GM19395 (cell line): ENCODE results near the gene ZGLP1.

Experiments used
- ATAC-seq: cut with Tn5 transposase; IDR thresholded peaks from one replicate; pipeline ENCODE4 v1.9.1; 2021; ENCODE audit warnings: mild to moderate bottlenecking, moderate library complexity; ENCODE audit not compliant: unreplicated experiment

ZGLP1 gene

DNA sequence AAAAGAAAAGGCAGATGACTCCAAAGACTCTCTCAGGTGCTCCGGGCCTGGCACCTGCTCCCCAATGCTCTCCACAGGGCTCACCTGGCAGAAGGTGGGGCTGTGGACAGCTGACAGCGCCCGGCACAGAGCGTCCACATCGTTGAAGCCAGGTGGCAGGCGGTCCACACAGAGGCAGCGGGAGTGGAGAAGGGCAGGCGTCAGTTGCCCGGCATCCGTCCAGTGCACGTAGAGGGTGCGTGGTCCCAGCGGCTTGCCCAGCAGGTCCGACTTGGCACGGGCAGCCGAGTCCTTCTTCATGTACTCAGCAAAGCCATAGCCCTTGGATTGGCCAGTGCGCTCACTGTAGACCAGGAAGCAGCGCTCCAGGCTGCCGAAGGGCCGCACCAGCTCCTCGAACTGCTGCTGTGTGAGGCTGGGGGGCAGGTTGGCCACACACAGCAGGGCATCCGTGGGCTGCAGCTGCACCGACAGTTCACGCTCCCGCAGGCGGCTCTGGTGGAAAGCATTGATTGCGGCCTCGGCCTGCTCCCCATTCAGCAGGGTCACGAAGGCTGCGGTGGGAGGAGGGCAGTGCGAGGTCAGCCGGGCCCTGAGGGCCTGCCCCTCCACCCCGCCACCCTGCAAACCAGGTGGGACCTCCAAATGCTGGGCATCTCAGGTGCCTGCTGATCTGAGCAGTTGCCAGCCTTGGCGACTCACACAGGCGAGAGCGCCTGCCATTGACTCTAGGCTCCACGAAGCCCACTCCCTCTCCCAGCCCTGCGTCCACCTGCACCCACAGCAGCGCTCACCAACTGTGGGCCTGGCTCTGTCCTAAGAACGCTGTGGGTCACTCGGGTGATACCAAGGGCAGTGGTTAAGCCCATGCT, 19.2 kb upstream of the ZGLP1 start:
- ATAC-seq, result no peak

DNA sequence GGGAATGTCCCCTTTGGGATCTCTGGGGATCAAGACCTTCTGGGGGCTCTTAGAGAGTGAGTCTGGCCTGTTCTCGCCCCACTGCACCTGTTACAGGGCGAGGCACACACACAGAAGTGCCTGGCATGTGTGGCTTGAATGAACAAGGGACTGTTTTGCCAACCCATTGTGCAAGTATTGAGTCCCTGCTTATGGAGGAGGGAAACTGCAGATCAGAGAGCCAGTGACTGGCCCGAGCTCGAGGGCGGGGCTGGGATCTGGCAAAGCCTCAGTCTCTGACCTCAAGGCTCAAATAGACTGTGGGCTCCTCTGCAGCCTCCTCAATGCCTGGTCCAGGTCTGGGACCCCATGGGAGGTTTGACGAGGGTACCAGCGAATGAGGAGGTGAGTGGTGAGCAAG, 18.2 kb upstream of the ZGLP1 start:
- no peak for ATAC-seq

DNA sequence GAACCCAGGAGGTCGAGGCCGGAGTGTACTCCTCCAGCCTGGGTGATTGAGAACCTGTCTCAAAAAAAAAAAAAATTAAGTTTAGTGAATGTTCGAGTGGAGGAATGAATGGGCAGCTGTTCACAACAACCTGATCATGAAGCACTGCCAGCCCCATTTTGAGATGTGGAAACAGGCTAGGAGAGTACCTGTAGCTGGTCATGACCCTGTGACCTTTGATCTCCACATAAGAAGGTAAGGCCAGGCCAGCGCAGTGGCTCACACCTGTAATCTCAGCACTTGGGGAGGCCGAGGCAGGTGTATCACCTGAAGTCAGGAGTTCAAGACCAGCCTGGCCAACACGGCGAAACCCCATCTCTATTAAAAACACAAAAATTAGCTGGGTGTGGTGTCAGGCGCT, 16.1 kb upstream of the ZGLP1 start:
- no peak for ATAC-seq

DNA sequence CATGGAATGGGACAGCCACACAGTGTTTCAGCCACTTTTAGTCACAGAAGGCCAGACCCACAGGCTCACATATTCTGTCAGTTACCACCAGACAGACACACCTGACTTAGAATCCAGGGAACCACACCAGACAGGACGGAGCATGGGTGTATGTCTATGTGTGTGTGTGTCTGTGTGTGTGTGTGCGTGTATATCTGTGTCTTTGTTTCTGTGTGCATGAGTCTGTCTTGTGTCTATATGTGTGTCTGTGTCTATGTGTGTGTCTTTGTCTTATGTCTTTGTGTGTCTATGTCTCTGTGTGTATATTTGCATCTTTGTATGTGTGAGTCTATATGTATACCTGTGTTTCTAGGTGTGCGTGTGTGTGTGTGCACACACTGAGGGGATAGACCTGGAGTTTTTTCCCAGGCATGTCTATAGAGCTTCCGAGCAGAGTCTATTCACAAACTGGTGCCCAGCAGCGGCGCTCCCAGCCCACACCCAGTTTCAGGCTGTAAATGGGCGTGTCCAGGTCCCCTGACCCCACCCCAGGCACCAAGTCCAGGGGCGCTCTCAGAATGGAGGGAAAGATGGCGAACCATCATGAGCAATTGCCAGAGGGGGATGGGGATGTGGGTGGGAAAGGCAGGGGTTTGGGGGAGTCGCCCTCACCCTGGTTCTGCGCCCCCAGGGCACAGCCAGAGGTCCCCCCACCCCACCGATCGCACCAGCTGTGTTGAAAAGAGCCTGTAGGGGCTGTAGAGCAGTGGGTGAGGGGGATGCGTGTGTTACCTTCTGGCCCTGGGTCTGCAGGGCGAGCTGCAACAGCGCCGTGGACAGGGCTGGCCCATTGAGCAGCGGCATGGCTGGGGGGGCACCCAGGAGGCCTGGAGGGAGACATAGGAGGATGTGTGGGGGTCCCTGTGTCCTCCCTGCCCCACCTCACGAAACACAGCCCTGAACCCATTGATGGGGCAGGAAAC, 12.5 kb upstream of the ZGLP1 start:
- no peak for ATAC-seq

DNA sequence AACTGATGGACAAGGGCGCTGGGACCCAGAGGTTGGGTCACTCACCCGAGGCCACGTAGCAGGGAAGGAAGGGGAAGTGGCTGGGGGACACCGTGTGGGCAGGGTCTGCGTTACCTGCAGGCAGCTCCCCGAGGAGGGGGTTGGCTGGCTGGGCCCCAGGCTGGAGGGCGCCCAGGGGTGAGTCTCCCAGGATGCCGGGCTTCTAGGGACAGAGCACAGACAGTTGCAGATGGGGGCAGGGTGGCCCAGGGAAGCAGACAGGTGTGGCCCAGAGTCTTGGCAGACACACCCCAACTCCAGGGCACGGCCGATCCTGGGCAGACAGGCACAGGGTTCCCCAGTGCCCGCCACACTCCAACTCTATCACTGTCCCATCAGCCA, 11.8 kb upstream of the ZGLP1 start:
- ATAC-seq, result no peak

DNA sequence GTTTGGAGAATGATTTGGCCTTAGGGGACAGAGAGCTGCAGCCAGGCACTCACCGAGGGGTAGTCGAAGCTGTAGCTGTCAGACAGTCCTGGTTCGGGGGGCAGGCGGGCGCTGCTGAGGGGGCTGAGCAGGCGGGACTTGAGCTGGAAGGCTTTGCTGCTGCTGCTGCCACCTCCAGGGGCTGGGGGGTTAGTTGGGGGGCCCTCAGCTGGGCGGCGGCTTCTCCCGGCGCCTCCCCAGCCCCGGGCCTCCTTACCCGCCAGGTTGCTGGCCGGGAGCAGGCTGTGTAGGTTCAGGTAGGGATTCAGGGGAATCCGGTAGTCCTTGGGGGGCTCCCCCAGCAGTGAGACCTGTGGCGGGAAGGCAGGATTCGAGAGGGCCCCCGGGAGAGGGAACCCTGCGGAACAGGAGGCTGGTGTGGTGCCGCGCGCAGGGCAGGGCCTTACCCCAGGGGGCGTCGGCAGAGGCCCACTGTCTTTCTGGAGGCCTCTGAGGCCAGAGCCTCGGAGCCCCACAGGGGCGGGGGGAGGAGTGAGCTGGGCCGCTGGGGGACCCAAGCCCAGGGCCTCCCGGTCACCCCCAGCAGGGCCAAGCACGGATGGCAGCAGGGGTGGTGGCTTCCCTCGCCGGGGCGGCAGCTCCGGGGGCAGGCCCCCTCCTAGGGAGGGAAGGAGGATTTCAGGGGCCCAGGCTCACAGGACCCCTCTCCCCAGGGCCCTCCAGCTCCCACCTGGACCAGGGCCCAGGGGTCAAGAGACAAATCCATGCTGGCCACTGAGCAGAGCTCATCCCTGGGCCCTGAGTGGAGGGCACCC, 11.2 kb upstream of the ZGLP1 start:
- ATAC-seq, result no peak

DNA sequence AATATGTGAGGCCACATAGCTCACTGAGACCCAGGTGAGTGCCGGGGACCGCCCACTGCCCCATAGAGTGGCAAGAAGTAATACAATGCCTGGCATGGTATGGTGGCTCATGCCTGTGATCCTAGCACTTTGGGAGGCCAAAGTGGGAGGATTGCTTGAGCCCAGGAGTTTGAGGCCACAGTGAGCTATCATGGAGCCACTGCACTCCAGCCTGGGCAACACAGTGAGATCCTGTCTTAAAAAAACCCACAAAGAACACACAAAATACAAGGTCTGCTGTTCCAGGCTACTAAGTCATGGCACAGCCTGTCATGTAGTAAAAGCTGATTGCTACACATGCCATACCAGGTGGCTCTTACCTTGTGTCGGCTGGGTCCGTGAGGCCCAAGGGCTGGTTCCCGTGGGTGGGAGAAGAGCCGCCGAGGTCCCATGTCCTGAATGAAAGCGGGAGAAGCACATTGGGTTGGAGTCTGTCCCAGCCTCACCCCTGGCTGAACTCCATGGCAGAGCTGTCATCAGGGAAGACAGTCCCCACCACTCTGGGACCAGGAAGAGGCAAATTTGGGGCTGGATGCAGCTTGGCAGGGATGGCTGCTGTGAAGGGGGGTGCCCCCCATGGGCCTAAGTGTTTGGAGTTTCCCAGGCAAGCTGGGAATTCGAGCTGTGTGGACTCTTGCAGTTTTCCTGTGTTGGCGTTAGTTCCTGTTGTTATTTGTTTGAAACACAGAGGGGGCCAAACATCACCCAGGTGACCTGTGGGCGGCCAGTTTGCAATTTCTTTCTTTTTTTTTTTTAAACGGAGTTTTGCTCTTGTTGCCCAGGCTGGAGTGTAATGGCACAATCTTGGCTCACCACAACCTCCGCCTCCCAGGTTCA, 9.4 kb upstream of the ZGLP1 start:
- ATAC-seq, result no peak

DNA sequence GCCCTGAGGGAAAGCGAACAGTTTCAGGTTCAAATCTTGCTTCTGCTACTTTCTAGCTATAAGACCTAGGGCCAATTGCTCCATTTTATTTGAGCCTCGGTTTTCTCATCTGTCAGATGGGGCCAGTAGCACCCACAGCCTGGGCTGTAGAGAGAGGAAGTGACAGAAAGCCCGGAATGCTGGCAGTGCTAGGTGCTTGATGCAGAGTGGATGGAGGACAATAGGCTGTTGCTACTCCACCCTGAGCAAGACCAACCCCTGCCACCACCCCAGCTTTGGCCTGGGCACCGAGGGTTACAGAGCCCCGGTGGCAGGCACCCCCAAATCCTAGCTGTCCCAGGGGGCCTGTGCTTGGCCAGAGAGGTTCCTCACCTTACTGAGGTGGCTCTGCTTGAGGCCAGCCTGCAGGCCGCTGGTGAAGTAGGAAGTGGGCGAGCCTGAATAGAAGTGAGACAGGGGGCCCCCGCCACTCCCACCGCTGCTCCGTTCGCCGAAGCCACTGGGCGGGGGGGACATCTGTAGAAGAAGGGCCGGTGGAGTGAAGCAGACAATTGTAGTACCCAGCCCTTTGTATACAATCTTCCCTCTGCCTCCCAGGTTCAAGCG, 8.3 kb upstream of the ZGLP1 start:
- no peak for ATAC-seq

DNA sequence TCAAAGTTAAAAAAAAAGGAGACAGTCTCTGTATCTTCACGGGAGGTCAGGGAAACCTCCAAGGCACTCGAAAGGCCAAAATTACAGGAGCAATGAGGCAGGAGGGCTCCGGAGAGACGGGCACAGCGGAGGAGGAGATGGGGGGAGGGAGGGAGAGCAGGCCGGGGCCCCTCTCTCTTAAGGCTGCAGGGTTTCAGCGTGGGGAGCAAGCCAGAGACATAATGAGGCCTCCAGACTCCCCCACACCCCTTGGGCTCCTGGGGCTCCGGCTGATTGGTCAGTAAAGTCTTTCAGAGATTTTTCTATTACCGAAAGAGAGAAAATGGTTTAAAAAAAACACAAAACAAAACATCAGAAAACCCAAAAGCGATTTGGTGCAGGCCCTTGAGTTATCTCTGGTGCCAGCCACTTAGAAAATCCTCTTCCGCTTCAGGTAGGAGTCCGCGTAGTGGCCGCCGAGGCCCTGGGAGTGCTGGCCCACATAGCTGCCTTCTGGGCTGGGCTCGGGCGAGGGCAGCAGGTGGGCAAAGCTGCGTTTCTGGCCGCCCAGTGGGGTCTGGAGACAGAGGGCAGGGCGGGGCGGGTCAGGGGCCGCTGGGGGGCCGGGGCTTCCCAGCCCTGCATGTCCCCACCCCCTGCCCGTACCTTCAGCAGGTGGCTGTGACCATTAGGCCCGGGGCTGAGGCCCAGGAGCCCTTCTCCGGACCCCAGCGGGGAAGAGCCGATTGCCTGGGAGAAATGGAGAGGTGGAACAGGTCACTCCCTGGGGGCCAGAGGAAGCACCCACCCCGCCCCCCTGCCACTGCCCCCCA, 7.6 kb upstream of the ZGLP1 start:
- no peak for ATAC-seq

DNA sequence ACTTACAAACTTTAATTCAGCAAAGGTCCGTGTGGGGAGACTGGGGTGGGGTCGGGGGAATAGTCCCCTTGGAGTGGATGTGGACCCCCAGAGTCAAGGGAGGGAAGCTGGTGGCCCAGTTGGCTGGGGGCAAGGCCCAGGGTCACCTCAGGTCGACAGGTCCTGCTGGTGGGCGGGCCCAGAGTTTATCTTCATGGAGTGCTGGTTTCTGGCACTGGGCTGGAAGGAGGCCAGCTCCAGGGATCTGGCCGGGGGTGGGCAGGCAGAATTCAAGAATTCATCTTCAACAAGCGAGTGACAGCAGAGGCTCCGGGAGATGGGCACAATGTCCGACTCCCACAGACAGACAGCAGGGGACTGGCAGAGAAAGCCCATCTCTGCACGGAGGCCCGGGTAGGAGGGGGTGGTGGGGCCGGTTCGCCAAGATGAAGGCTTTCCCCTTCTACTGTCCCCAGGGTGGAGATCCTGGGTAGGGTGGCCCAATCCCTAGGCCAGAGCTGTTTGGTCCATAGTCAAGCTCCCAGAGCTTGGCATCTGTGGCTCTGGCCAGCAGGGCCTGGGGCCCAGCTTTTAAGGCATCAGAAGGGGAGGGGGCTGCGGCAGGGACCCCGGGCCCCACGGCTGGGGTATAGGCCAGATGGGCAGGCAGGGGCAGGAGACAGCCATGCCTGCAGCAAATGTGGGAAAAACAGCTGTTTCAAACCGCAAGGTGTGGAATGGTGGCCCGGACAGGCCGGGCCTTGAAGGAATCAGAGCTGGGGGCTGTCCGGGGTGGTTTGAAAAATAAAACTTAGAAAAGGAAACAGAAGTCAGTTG, 6.8 kb upstream of the ZGLP1 start:
- peak; percentile 14 for ATAC-seq

DNA sequence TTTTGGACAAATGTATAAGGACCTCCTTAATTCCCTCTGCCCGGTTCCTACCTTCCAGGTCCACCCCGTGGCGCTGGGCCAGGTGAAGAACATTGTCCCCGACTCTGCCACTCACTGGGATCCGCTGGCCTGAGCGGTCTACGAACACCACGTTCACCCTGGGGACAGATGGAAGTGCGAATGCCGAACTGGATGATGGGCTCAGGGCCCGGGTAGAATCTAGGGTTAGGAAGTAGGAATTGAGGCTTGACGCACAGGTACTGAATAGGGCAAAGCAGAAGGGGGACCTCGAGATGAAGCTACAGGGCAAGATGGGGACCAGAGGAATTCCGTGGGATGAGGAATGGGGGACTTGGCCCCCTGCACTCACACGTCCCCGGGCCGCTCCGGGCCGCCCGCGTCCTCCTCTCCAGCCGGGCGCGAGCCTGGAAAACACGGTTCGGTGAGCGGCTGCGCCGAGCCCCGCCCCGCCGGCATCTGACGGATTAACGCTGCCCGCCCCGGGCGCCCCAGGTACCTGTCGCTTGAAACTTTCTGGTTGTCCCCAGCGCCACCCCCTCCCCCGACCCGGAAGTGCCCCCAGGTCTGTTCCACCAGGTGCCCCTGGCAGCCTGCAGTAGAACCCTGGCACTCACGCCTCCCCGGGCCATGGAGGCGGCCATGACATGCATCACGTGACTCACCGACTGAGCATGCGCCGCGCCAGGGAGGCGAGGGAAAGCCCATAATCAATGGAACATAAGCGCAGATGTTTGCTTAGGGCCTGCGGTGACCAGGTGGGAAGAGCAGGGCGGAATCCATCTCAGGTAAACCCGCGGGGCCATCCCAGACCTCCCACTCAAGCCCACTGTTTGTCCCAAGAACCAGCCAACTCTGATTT, 6.0 kb upstream of the ZGLP1 start, which contains the start of gene FDX2:
FDX2 (minus strand) TSS at position 681 of the 880 bp plus-strand sequence; CDS start at position 662, 19 bp downstream.
- ATAC-seq, result peak; percentile 69

DNA sequence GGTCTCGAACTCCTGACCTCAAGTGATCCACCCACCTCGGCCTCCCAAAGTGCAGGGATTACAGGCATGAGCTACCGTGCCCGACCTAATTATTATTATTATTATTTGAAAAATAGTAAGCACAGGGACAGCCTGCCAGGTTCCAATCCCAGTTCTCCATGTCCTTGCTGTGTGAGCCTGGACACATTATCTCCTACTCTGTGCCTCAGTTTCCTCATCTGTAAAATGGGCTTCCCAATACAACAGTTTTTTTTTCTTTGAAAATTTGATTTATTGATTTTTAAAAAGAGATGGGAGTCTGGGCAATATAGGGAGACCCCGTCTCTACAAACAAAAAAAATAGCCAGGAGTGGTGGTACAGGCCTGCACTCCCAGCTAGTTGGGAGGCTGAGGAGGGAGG, 3.3 kb downstream of the ZGLP1 start:
- no peak for ATAC-seq

DNA sequence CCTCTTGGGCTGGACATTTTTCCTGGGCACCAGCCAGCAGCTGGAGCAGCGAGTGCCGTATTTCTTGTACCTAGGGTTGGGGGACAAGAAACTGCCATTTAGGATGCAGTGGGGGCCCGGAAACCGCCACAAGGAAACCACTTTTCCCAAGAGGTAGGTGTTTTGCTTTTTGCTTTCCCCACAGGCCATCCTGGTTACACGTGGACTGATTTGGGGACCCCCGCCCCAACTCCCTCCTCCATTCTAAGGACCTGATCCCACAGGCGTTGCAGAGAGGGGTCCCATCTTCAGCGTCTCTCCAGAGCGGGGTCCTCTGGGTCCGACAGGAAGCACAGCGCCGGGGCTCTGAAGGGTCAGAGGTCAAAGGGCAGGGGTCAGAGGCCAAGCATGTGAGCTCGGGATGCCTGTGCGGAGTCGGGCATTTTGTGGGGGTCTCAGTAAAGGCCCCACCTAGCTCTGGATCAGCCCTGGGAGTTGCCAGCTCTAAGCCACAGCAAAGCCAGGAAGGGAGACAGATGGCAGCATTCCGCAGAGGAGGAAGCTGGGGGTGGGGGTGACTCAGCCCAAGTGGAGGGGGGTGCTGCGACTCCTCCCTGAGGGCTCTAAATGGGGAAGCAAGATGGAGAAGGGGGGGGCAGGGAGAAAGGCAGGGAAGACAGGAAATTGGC, 4.3 kb downstream of the ZGLP1 start:
- no peak for ATAC-seq

DNA sequence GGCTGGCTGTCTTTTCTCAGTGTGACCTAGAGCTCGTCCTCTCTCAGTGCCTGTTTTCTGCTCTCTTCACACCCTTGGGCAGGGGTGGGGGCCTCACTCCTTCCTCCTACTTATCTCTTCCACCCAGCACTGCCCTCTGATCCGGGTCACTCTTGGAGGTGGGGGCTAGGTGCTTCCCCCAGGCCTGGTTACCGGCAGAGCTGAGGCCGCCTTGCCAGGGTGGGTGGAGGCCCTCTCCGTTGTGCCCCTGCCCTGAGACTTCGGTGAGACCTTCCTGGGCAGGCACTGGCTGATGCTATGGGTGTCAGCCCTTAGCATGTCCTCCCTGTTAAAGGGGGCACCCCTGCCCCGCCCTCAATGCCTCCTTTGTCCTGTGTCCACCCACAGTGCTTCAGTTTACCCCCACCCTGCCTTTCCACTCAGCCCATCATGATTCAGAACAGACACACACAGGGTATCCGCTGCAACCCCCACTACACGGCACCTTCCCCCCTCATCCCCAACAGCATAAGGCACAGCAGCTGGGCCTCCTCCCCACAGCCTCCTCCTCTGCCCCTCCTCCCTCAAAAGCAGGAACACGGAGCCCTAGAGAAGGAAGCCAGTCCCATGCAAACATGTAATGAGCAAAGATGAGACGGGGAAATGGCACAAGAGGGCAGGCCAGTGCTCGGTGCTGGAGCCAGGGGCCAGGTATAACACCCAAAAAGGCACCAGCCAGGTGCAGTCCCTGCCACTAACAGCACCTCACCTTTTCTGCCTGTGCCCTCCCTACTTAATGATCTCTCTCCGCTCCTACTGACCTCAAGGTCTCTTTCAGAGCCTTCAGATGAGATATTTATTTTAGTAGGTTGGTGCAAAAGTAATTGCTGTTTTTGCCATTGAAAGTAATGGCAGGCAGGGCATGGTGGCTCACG, 9.8 kb downstream of the ZGLP1 start:
- ATAC-seq, result no peak

DNA sequence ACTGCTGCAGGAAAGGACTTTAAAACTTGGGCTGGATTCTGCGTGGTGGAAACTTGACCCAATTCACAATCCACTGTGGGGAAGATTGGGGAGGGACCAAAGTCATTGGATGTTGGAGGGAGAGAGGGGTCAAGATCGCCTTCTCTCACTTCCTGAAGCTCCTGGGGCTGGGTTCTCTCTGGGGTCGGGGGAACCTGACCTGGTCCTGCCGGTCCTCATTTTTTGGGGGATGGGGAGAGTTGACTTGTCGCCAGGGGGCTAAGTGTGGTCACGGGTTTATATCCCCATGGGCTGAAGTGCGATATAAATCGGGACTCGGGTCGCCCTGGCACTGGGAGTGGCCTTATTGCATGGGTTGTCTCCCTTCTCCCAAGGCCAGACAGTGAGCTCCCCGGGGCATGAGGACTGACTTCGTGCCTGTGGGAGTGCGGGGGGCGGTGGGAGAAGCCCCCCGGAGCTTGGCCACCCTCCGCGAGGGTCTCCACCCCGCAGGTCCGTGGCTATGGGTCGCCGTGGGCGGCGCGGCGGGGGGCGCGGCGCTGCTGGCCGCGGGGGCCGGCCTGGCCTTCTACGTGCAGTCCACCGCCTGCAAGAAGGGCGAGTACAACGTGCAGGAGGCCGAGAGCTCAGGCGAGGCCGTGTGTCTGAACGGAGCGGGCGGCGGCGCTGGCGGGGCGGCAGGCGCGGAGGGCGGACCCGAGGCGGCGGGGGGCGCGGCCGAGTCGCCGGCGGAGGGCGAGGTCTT, 13.6 kb downstream of the ZGLP1 start:
- no peak for ATAC-seq
